Activated T-cell treated with anti-CD3 and anti-CD28 coated beads for 24 hours (primary cell): ENCODE results near the gene FNDC3A.
"Not testable (repeated sequence)": the region's sequence is repeated elsewhere in the genome, so short reads cannot be mapped to it uniquely, and the experiment has no call there.

Source experiments
- DNase-seq: peaks from one replicate; pipeline ENCODE4 v3.0.0-alpha.2; 2020; ENCODE audit warnings: low read depth

FNDC3A gene

GRCh38 chr13:49042476-49042875 lies 66.8 kb downstream of the FNDC3A start:
- no peak for DNase-seq

DNA sequence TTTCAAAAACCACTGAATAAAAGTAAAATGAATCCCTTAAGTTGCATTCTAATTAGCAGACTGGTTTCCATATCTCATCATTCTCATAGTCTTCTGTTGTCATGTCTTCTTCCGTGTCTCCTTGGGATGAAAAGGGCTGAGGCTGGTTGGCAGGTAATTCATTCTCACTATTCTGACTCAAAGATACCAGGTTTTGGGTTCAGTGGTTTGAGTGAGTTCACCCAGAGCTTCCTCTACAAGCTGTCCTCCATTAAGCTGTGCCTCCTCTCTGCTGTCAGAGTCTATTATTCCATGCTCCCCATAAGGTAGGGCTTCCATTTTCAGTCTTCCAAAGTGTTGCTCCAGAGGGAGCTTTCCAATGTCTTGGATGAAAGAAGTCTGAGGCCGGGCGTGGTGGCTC lies 68.3 kb downstream of the FNDC3A start:
- DNase-seq, result no peak

- no peak for DNase-seq
Measured at GRCh38 chr13:49044836-49045235, 69.1 kb downstream of the FNDC3A start.

DNA sequence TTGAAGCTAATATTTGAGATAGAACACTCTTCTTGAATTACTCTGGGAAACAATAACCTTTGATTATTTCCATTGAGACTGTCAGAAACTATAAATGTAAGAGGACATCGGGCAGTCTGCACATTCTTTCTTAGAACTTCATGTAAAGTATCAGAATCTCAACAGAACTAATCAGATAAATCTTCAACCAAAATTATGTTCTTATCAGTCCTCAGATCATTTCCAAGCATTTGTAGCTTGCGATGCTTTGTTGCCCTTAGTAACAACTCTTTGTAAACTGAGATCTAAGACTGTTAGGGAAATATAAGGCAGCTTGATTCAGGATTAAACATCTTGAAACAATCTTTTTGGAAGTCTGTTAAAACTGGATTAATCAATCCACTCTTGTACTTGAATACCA lies 70.3 kb downstream of the FNDC3A start:
- DNase-seq, result no peak

DNA sequence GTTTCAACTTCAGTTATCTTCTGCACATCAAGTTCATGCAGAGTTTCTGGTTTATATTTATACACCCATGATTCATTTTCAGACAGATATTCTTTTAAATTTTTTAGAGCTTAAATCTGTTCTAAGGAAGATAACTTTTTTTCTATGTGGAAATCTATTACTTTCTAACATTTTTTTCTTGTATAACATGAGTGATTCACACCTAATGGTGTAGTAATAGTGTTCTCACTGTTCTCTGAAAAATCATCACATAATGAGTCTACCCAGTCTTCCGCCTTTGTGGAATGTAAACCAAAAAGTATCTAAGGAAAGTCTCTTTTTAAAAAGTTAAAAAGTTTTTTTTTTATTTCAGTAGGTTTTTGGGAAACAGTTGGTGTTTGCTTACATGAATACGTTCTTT lies 70.8 kb downstream of the FNDC3A start:
- no peak for DNase-seq

DNA sequence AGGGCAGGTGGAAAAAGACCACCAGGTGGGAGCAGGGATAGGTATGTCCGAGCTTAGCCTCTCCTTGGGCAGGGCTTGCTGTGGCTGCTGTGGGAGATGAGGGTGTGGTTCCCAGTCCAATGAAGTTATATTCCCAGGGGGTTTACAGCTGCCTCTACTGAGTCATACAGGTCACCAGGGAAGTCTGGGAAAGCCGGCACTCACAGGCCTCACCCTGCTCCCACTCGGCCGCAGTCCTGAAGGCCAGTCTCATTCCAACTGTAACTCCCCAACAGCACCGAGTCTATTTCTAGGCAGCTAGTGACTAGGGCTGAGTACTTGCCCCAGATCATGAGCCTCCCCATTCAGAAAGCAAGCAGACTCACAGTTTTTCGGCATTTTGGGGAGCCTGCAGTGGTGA lies 77.1 kb downstream of the FNDC3A start:
- no peak for DNase-seq

GRCh38 chr13:49053215-49053614 lies 77.5 kb downstream of the FNDC3A start:
- no peak for DNase-seq

GRCh38 chr13:49053906-49054305 lies 78.2 kb downstream of the FNDC3A start:
- DNase-seq, result no peak

GRCh38 chr13:49055021-49055420 lies 79.3 kb downstream of the FNDC3A start:
- DNase-seq, result no peak

- no peak for DNase-seq
Measured at GRCh38 chr13:49057176-49057575, 81.5 kb downstream of the FNDC3A start.

DNA sequence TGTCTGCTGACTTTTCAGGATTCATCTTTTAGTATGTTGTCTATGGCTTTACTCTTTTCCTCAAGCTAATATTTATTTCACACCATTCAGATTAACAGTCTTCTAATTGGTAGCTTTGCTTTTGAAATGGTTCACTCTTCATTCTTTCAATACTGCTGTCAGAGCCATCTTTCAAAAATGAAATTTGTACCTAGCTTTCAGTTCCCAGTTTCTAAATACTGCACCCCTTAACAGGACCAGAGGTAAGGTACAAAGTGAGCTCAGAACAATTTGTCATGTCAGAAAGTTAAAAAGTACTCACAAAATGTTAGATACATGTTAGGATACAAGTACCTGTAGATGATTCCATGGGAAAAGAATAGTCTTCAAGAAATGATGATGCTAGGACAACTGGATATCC lies 83.0 kb downstream of the FNDC3A start:
- no peak for DNase-seq

DNA sequence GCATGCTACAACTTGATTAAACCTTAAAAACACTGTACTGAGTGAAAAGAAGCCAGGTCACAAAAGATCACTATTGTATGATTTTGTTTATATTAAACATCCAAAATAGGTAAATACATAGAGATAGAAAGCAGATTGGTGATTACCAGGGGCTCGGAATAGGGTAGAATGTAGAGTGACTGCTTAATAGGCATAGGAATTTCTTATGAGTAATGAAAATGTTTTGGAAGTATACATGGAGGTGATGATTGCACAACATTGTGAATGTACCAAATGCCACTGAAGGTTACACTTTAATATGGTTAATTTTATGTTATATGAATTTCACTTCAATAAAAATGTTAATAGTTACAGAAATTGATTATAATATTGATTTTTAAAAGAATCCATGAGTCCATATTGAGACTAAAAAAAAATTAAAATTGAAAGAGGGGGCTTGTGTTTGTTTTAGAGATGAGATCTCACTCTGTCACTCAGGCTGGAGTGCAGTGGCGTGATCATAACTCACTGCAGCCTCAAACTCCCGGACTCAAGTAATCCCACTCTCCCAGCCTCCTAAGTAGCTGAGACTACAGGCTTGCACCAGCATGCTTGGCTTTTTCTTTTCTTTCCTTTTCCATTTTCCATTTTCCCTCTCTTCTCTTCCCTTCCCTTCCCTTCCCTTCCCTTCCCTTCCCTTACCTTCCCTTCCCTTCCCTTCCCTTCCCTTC lies 85.1 kb downstream of the FNDC3A start:
- no peak for DNase-seq

- DNase-seq, result not testable (repeated sequence)
Measured at GRCh38 chr13:49061388-49061752, 85.7 kb downstream of the FNDC3A start.

DNA sequence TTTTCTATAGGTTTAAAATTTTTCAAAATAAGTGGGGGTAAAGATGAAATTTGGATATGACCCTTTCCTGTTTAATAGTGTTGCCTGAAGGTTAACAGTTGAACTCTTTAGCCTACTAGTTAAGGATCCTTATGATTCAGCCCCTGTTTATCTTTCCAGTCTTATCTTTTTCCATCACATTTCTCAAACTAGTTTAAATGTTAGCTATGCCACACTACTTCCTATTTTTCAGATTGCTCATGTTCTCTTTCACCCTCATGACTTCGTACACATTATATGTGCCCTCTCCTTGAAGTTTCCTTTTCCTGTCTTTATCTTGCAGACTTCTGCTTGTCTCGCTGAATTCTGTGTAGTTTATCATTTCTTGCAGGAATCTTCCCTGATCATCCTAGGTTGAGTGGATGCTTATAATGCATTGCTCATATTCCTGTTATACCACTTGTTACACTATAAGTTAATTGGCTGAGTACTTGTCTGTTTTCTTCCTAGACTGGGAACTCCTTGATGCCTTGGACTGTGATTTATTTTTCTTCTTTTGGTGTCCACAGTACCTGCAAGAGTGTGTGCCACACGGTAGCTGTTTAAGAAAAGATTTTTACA lies 86.7 kb downstream of the FNDC3A start:
- no peak for DNase-seq

DNA sequence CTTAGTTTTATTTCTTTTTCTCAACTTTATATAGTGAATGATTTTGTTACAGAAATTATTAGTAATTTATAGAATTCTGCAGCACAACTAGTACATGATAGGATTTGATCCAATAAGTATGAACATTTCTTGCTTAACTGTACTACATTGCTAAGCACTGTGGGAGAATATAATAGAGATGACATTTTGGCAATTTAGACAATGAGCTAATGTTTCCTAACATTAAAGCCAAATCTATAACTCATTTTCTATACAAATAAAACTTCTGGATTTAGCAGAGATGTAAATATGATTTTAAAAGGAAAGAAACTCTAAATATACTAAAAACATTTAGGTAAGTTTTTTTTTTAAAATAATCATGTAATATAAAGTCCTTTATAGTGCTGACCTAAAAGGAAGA lies 87.3 kb downstream of the FNDC3A start:
- no peak for DNase-seq

- DNase-seq, result no peak
Measured at GRCh38 chr13:49063497-49063896, 87.8 kb downstream of the FNDC3A start.

DNA sequence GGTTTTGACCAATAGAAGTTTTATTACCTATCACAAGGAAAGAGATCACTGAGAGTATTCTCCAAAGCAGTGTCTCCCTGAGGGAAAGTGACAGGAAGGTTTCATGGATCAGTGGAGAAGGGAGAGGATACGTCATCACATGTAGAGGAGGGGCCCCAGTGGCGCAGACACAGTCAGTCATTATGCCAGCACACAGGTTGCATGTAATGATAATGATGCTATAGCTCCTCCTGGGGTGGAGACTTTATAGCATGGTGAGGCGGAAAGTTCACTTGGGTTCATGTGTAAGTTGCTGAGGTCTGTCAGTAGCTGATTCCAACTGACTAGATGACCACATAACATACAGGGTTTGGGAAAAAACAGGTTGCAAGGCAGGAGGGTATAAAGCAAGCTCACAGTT lies 88.8 kb downstream of the FNDC3A start:
- DNase-seq, result no peak

DNA sequence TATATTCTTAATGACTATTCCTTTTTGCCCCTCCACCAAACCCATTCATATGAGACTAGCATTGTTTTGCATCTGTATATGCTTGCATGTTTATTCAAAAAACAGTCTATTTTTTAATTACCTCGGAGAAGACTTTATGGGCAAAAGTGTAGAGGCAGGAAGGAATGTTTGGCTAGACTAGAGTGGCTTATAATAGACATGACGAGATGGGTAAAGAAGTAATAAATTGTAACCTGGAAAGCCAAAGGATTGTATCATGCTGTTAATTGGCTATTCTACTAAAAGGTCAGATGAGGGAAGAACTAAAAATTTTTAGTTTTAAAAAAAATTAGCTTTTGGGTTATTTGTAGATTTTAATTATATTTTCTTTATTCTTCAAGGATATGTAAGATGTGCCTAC lies 91.1 kb downstream of the FNDC3A start:
- no peak for DNase-seq

DNA sequence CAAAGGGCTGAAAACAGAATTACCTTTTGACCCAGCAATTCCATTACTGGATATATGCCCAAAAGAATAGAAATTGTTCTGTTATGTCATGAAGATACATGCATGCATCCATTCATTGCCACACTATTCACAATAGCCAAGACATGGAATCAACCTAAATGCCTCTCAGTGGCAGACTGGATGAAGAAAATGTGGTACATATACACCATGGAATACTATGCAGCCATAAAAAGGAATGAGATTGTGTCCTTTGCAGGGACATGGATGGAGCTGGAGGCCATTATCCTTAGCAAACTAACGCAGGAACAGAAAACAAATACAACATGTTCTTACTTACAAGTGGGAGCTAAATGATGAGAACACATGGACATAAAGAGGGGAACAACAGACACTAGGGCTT lies 92.8 kb downstream of the FNDC3A start:
- DNase-seq, result not testable (repeated sequence)

- not testable (repeated sequence) for DNase-seq
Measured at GRCh38 chr13:49070021-49070420, 94.3 kb downstream of the FNDC3A start.

DNA sequence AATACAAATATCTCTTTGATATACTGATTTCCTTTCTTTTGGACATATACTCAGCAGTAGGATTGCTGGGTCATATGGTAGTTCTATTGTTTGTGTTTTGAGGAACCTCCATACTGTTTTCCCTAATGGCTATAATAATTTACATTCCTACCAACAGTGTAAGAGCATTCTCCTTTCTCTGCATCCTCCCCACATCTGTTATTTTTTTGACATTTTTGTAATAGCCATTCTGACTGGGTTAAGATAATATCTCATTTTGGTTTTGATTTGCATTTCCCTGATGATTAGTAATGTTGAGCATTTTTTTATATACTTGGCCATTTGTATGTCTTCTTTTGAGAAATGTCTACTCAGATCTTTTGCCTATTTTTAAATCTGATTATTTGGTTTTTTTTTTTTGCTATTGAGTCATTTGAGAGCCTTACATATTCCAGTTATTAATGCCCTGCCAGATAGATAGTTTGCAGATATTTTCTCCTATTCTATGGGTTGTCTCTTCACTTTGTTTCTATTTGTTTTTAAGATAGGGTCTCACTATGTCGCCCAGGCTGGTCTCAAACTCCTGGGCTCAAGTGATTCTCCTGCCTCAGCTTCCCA lies 95.7 kb downstream of the FNDC3A start:
- no peak for DNase-seq

DNA sequence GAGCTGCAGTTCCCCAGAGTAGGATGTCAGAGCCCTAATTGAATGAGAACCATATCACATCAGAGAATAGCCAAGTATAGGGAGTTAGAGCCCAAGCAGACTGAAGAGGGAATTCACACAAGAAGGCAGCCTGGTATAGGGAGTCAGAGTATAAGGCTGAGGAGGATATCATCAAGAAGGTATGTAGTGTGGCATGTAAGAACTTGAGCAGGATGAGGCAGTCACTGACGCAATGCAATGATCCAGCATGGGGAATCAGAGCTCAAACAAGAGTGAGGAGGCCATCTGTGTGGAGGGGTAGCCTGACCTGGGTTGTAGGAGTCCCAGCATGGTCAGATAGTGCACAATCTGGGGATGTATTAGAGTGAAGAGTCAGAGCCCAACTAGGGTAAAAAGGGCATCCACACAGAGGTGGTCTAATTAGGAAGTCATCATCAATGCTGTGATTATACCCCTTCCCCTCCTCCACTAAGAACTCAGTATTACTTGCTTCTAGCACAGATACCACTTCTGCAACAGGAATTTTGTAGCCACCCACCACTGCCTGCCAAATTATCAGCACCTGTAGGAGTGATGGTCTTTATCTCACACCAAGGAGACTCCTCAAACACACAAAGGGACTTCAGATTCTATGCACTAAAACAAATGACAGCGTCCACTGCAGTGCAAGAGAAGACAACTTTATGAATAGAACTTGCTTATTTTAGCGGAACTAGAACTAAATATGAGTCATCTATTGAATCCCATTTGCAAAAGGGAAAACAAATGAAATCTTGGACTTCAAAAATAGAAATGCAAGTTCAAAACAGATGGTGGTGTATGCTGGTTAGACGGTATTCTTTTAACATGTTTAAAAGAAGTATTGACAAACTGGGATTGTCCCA lies 107.2 kb downstream of the FNDC3A start:
- DNase-seq, result no peak

DNA sequence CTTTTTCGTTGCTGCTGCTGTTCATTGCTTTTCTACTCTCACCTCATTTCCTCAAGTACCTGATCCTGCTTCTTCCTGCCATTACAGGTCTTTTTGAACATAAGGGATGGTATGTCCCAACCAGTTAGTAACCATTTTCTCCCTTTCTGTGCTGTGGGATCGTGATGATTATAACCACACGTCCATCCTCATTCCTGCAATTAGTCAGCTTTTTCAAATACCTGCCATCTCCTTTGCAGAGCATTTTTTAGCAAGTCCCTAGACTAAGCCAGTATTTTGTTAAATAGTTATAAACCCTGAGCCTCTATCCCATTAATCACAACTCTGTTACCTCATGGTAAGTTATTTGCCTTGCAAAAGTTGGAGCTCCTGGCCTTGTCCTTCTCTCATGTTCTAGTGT lies 109.2 kb downstream of the FNDC3A start:
- no peak for DNase-seq
